Stomach (tissue), 4 donors: ENCODE data around the gene PCDHGB4.

ENCODE experiments used
- CTCF ChIP-seq, 7 experiments: fragments of 450-650 bp in 4 of 7; fragments of 200-600 bp in 3 of 7; sonication (generic) in 3 of 7; IDR thresholded peaks; one replicate each; pipeline ENCODE4 v1.5.1; 2016 to 2019; ENCODE audit warnings: antibody characterized with exemption in 7 of 7, control low read depth in 2 of 7, mild to moderate bottlenecking in 1 of 7
- EP300 ChIP-seq: sonication (generic); formaldehyde crosslinking; IDR thresholded peaks from one replicate; pipeline ENCODE4 v1.6.1; 2017; ENCODE audit warnings: antibody characterized with exemption
- POLR2A ChIP-seq, 4 donors: fragments of 450-650 bp; IDR thresholded peaks; one replicate each; pipeline ENCODE4 v1.6.1; 2016; ENCODE audit warnings: antibody characterized with exemption in 4 of 4, control low read depth in 2 of 4, mild to moderate bottlenecking in 1 of 4, moderate library complexity in 1 of 4
- POLR2AphosphoS5 ChIP-seq, 3 donors: sonication (generic); formaldehyde crosslinking; IDR thresholded peaks; one replicate each; pipeline ENCODE4 v1.6.1; 2016; ENCODE audit warnings: antibody characterized with exemption in 3 of 3

- no peak for TF ChIP-seq CTCF (IDR thresholded peaks at IDR 0.05)
- no peak for TF ChIP-seq EP300
- no peak for TF ChIP-seq POLR2AphosphoS5 (IDR thresholded peaks at IDR 0.05)
- TF ChIP-seq POLR2A (IDR thresholded peaks at IDR 0.05) = no peak
Observed at GRCh38 chr5:141411575-141411974, 24.1 kb downstream of the PCDHGB4 start.
